Ovary (tissue), 9 donors: ENCODE results near the gene MSMB. TPM values are rescaled to one million over a fixed set of nuclear protein-coding genes. Genes with fewer than 3 reads are reported as not detected.

Experiments
- DNase-seq, 5 donors: peaks; one replicate each; pipeline ENCODE4 v3.0.0-alpha.2; 2019 to 2020
- H3K27ac ChIP-seq, 2 donors: fragments of 200-600 bp; one replicate each; pipeline versions ENCODE4 v1.5.1 to v1.8.0; 2019 to 2022
- H3K27me3 ChIP-seq: fragments of 200-600 bp; one replicate; pipeline ENCODE4 v1.8.0; 2022
- H3K36me3 ChIP-seq: fragments of 200-600 bp; sonication (generic); one replicate; pipeline ENCODE4 v1.5.1; 2019
- H3K4me1 ChIP-seq: one replicate; pipeline ENCODE4 v1.8.1; 2013; ENCODE audit warnings: mild to moderate bottlenecking, moderate library complexity; ENCODE audit not compliant: insufficient read depth
- H3K4me3 ChIP-seq: fragments of 200-600 bp; sonication (generic); one replicate; pipeline ENCODE4 v1.5.1; 2017
- H3K9me3 ChIP-seq, 2 donors: fragments of 200-600 bp in 1 of 2; sonication (generic) in 1 of 2; one replicate each; pipeline versions ENCODE4 v1.5.1 to v1.8.1; 2013 to 2019; ENCODE audit warnings: mild to moderate bottlenecking in 1 of 2, moderate library complexity in 1 of 2
- CTCF ChIP-seq, 3 donors: fragments of 450-650 bp in 2 of 3; fragments of 200-600 bp in 1 of 3; IDR thresholded peaks; one replicate each; pipeline versions ENCODE4 v1.5.1 to v1.8.0; 2016 to 2022; ENCODE audit warnings: antibody characterized with exemption in 3 of 3, mild to moderate bottlenecking in 1 of 3
- EP300 ChIP-seq: sonication (generic); formaldehyde crosslinking; IDR thresholded peaks from one replicate; pipeline ENCODE4 v1.6.1; 2017; ENCODE audit warnings: antibody characterized with exemption
- POLR2A ChIP-seq: fragments of 450-650 bp; IDR thresholded peaks from one replicate; pipeline ENCODE4 v1.6.1; 2017; ENCODE audit warnings: antibody characterized with exemption, mild to moderate bottlenecking, moderate library complexity
- WGBS, 3 donors: extraction: QIAGEN DNeasy Blood & Tissue Kit in 1 of 3; methylation state at CpG; one replicate each; pipeline versions ENCODE4 v1.1.5 to v1.1.7; 2013 to 2017; 5-methylcytosine and 5-hydroxymethylcytosine counted together
- intact Hi-C, 4 donors: fragments of 100-400 bp; cut with DNase I; formaldehyde crosslinking; loops; one replicate each; pipeline versions ENCODE4 v1.11.0 to v1.15.1; 2022 to 2023
- polyA plus RNA-seq, 2 donors: library from polyadenylated mRNA; stranded (reverse); fragments of 200-250 nt in 1 of 2; fragments of 350-450 nt in 1 of 2; fragmentation: Illumina TruSeq in 1 of 2; extraction: RNeasy Lipid Tissue Mini Kit (QIAGEN cat#74804) in 1 of 2; gene quantifications; one replicate each; pipeline ENCODE4 v1.2.3, GENCODE V29; 2013 to 2014
- total RNA-seq, 7 donors: library from RNA; depleted of rRNA in 2 of 7; stranded (reverse); fragments of >200 nt in 2 of 7; fragmentation: NEBNext Ultra II Directional in 3 of 7; extraction: Animal tissue kit (Norgen Biotek cat#: 25700) in 3 of 7; gene quantifications; one replicate each; pipeline versions ENCODE4 v1.1.0 to v1.2.4, GENCODE V29; 2016 to 2023
- donor health status: DM: no; HTN: no; CAD: no; lungs with moderate emphysema.
- donor health status: DM: no; HTN: no; CAD: no.
- donor health status: Bipolar disorder and iron deficiency.
- donor health status: DM: yes; HTN: yes; CAD: no.
- donor health status: DM: no; HTN: no; CAD: no.
- donor health status: DM: yes; HTN: yes; CAD: no.

The MSMB gene
- total and polyA plus RNA-seq, 9 donors, result not detected

- Histone ChIP-seq H3K27ac (no peak overlapping the region), H3K4me1 (no peaks in the 10 kb centered on the region), H3K4me3 (no peak overlapping the region), H3K27me3 (no peaks in the 10 kb centered on the region), H3K9me3 (no peaks in the 10 kb centered on the region), H3K36me3 (no peaks in the 10 kb centered on the region)
- intact Hi-C loops, result no loop called here
- no peak for TF ChIP-seq POLR2A
- TF ChIP-seq EP300, result no peak
- TF ChIP-seq CTCF (IDR thresholded peaks at IDR 0.05), result no peak
- WGBS, 3 donors, result 32 to 35% (median 34%) methylated on average over 8 of the region's 8 CpGs
- DNase-seq, result peak in 1 of 5 donors; percentile 20
These were observed 9.9 kb downstream of the MSMB start for GRCh38 chr10:46035923-46036849.

- intact Hi-C loops, result no loop called here
- Histone ChIP-seq H3K27ac (no peak overlapping the region), H3K4me1 (peaks cover 3% of the 10 kb centered on the region), H3K4me3 (no peak overlapping the region), H3K36me3 (no peaks in the 10 kb centered on the region), H3K9me3 (no peaks in the 10 kb centered on the region), H3K27me3 (no peaks in the 10 kb centered on the region)
- TF ChIP-seq CTCF (IDR thresholded peaks at IDR 0.05) (no peak), POLR2A (no peak), EP300 (no peak)
- no peak for DNase-seq
These were observed 12.5 kb downstream of the MSMB start for GRCh38 chr10:46033602-46034011.

GRCh38 chr10:46031648-46032532 is 14.2 kb downstream of the MSMB start:
- intact Hi-C loops, result no loop called here
- H3K27ac ChIP-seq, result no peak overlapping the region
- H3K9me3 ChIP-seq, result no peaks in the 10 kb centered on the region
- H3K4me1 ChIP-seq, result peaks cover 9% of the 10 kb centered on the region
- DNase-seq, result no peak
- H3K27me3 ChIP-seq, result no peaks in the 10 kb centered on the region
- TF ChIP-seq EP300 (no peak), CTCF (IDR thresholded peaks at IDR 0.05) (no peak), POLR2A (no peak)
- H3K4me3 ChIP-seq, result no peak overlapping the region
- WGBS, 3 donors, result 78 to 90% (median 86%) methylated on average over 6 of the region's 6 CpGs
- H3K36me3 ChIP-seq, result no peaks in the 10 kb centered on the region

- H3K9me3 ChIP-seq, result no peaks in the 10 kb centered on the region
- peak; percentile 96 to 99 (median 98) for DNase-seq
- intact Hi-C loops, result no loop called here
- peak within 1 kb of the TSS; percentile 54 to 79 for H3K27ac ChIP-seq
- H3K4me1 ChIP-seq, result peaks cover 9% of the 10 kb centered on the region
- TF ChIP-seq POLR2A, result peak; percentile 37
- TF ChIP-seq EP300, result no peak
- TF ChIP-seq CTCF (IDR thresholded peaks at IDR 0.05), result peak; percentile 74 to 82 (median 80)
- no peaks in the 10 kb centered on the region for H3K36me3 ChIP-seq
- peak within 1 kb of the TSS; percentile 91 for H3K4me3 ChIP-seq
- no peaks in the 10 kb centered on the region for H3K27me3 ChIP-seq
- WGBS, 3 donors, result 0 to 1% (median 1%) methylated on average over 58 to 59 of the region's 59 CpGs
These were observed 15.8 kb downstream of the MSMB start, which contains the start of gene NCOA4 for GRCh38 chr10:46030091-46030937. NCOA4 (minus strand) TSS chr10:46030623; CDS start chr10:46016680, 13,943 bp downstream.
